ENCODE data around the gene DKKL1. TPM values are rescaled to one million over a fixed set of nuclear protein-coding genes. Genes with fewer than 3 reads are reported as not detected.
A peak's percentile ranks its signal among the peaks of the same experiment; 100 is the strongest.
"Not testable (repeated sequence)": the region's sequence is repeated elsewhere in the genome, so short reads cannot be mapped to it uniquely, and the experiment has no call there.

DKKL1 gene
- total and polyA plus RNA-seq, 2 experiments from 2014 or later = 2.2 to 6.0 TPM

DNA sequence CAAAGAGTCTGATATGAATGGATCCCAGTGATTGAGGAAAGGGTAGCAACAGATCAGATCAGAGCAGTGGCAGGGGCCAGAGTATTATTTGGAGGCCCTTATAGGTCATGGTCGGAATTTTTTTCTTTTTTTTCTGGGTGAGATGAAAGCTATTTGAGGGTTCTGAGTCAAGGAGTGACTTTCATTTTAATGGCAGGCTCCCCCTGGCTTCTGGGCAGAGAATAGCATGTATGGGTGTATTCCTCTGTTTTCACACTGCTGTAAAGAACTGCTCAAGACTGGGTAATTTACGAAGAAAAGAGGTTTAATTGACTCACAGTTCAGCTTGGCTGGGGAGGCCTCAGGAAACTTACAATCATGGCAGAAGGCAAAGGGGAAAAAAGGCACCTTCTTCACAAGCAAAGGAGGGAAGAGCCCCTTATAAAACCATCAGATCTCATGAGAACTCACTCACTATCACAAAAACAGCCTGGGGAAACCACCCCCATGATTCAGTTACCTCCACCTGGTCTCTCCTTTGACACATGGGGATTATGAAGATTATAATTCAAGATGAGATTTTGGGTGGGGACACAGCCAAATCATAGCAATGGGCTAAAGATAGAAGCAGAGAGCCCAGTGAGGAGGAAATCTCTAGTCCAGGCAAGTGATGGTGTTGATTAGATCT is 35.7 kb upstream of the DKKL1 start:
- no peaks in the 10 kb centered on the region for H3K9me2 ChIP-seq (replicated peaks; ENCODE audit: insufficient read depth)
- no peak overlapping the region for H3K4me3 ChIP-seq
- no peaks in the 10 kb centered on the region for H4K20me1 ChIP-seq (ENCODE audit: insufficient read depth, poor library complexity, severe bottlenecking)
- TF ChIP-seq EZH2 (IDR thresholded peaks at IDR 0.05; ENCODE audit: borderline replicate concordance) = no peak
- TF ChIP-seq, protein P1, sequence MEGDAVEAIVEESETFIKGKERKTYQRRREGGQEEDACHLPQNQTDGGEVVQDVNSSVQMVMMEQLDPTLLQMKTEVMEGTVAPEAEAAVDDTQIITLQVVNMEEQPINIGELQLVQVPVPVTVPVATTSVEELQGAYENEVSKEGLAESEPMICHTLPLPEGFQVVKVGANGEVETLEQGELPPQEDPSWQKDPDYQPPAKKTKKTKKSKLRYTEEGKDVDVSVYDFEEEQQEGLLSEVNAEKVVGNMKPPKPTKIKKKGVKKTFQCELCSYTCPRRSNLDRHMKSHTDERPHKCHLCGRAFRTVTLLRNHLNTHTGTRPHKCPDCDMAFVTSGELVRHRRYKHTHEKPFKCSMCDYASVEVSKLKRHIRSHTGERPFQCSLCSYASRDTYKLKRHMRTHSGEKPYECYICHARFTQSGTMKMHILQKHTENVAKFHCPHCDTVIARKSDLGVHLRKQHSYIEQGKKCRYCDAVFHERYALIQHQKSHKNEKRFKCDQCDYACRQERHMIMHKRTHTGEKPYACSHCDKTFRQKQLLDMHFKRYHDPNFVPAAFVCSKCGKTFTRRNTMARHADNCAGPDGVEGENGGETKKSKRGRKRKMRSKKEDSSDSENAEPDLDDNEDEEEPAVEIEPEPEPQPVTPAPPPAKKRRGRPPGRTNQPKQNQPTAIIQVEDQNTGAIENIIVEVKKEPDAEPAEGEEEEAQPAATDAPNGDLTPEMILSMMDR (IDR thresholded peaks at IDR 0.05; ENCODE audit: poor library complexity) = peak; percentile 28
- no peaks in the 10 kb centered on the region for H3K9me3 ChIP-seq (ENCODE audit: low read depth)
- H3K36me3 ChIP-seq (replicated peaks; ENCODE audit: insufficient read depth, low read depth) = no peaks in the 10 kb centered on the region
- H2AFZ ChIP-seq = no peak overlapping the region
- H3K27me3 ChIP-seq = no peaks in the 10 kb centered on the region
- no peaks in the 10 kb centered on the region for H3K79me2 ChIP-seq
- no peaks in the 10 kb centered on the region for H3K4me1 ChIP-seq (ENCODE audit: insufficient read depth)
- DNase-seq (ENCODE audit: low spot score) = no peak
- WGBS (ENCODE audit: low lambda C conversion rate, missing lambda C conversion rate) = 72% methylated on average over 2 of the region's 2 CpGs
- H3K4me2 ChIP-seq = no peak overlapping the region
- H3K27ac ChIP-seq = no peak overlapping the region

DNA sequence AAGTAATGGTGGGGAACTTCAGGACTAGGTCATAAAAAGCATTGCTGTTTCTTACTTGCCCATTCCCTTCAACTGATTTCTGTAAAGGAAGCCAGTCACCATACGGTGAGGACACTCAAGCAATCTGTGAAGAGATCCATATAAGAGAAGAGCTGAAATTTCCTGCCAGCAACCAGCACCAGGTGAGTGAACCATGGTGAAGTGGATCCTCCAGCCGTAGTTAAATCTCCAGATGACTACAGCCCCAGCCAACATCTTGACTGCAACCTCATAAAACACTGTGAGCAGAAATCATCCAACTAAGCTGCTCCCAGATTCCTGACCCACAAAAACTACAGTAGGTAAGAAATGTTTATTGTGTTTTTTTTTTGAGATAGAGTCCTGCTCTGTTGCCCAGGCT is 34.9 kb upstream of the DKKL1 start:
- Histone ChIP-seq H3K4me2 (no peak overlapping the region), H3K36me3 (replicated peaks; ENCODE audit: insufficient read depth, low read depth) (no peaks in the 10 kb centered on the region), H3K4me1 (ENCODE audit: insufficient read depth) (no peaks in the 10 kb centered on the region), H3K27me3 (no peaks in the 10 kb centered on the region), H3K27ac (no peak overlapping the region), H4K20me1 (ENCODE audit: insufficient read depth, poor library complexity, severe bottlenecking) (no peaks in the 10 kb centered on the region), H2AFZ (no peak overlapping the region), H3K9me3 (ENCODE audit: low read depth) (no peaks in the 10 kb centered on the region), H3K79me2 (no peaks in the 10 kb centered on the region), H3K4me3 (no peak overlapping the region), H3K9me2 (replicated peaks; ENCODE audit: insufficient read depth) (no peaks in the 10 kb centered on the region)
- TF ChIP-seq, protein P1 (IDR thresholded peaks at IDR 0.05; ENCODE audit: poor library complexity) = no peak
- TF ChIP-seq EZH2phosphoT487 (IDR thresholded peaks at IDR 0.05; ENCODE audit: low read depth, severe bottlenecking, unreplicated experiment) = no peak
- no peak for TF ChIP-seq EZH2 (IDR thresholded peaks at IDR 0.05; ENCODE audit: borderline replicate concordance)
- 86% methylated on average over 2 of the region's 2 CpGs for WGBS (ENCODE audit: low lambda C conversion rate, missing lambda C conversion rate)
- no peak for DNase-seq (ENCODE audit: low spot score)

DNA sequence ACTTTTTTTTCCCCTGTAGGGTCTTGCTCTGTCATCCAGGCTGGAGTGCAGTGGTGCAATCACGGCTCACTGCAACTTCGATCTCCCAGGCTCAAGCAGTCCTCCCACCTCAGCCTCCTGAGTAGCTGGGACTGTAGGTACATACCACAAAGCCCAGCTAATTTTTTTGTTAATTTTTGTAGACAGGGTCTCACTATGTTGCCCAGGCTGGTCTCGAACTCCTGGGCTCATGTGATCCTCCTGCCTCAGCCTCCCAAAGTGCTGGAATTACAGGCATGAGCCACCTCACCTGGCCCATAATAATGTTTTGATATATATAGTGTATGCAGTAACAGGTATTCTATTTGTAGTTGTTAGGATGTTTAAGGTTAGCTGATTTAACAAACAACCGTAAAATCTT is 32.5 kb upstream of the DKKL1 start:
- H3K9me3 ChIP-seq (ENCODE audit: low read depth); H3K4me1 ChIP-seq (ENCODE audit: insufficient read depth); H4K20me1 ChIP-seq (ENCODE audit: insufficient read depth, poor library complexity, severe bottlenecking); H3K27me3 ChIP-seq; H3K4me3 ChIP-seq; H3K79me2 ChIP-seq; H3K9me2 ChIP-seq (replicated peaks; ENCODE audit: insufficient read depth); H3K27ac ChIP-seq; H3K36me3 ChIP-seq (replicated peaks; ENCODE audit: insufficient read depth, low read depth); H3K4me2 ChIP-seq; DNase-seq (ENCODE audit: low spot score): not testable (repeated sequence)
- H2AFZ ChIP-seq = peak overlapping the region; percentile 11
- 94% methylated on average over 4 of the region's 4 CpGs for WGBS (ENCODE audit: low lambda C conversion rate, missing lambda C conversion rate)

DNA sequence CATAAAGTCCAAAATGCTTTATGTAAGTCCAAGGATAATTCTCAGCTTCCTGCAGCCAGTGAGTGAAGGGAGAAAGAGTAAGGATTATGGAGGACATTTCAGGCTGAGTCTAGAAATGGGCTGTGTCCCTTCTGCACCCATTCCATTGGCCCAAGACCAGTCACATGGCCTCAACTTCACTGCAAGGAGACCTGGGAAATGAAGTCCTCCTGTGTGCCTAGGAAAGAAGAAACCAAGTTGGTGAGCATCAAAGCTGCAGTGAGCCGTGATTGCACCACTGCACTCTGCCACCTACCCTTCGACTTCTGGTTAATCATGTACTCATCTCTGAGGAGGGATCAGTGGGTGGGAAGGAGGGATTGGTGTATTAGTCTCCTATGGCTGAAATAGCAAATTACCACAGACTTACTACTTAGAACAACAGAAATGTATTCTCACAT is 32.0 kb upstream of the DKKL1 start:
- TF ChIP-seq, protein P1 (IDR thresholded peaks at IDR 0.05; ENCODE audit: poor library complexity) = no peak
- TF ChIP-seq EZH2phosphoT487 (IDR thresholded peaks at IDR 0.05; ENCODE audit: low read depth, severe bottlenecking, unreplicated experiment) (no peak), EZH2 (IDR thresholded peaks at IDR 0.05; ENCODE audit: borderline replicate concordance) (no peak)
- Histone ChIP-seq H3K9me3 (ENCODE audit: low read depth) (no peaks in the 10 kb centered on the region), H3K79me2 (no peaks in the 10 kb centered on the region), H4K20me1 (ENCODE audit: insufficient read depth, poor library complexity, severe bottlenecking) (no peaks in the 10 kb centered on the region), H3K27me3 (no peaks in the 10 kb centered on the region), H2AFZ (peak overlapping the region; percentile 11), H3K4me1 (ENCODE audit: insufficient read depth) (no peaks in the 10 kb centered on the region), H3K27ac (no peak overlapping the region), H3K4me2 (no peak overlapping the region), H3K9me2 (replicated peaks; ENCODE audit: insufficient read depth) (no peaks in the 10 kb centered on the region), H3K4me3 (no peak overlapping the region), H3K36me3 (replicated peaks; ENCODE audit: insufficient read depth, low read depth) (no peaks in the 10 kb centered on the region)
- 40% methylated on average over 2 of the region's 2 CpGs for WGBS (ENCODE audit: low lambda C conversion rate, missing lambda C conversion rate)
- DNase-seq (ENCODE audit: low spot score) = peak; percentile 67

DNA sequence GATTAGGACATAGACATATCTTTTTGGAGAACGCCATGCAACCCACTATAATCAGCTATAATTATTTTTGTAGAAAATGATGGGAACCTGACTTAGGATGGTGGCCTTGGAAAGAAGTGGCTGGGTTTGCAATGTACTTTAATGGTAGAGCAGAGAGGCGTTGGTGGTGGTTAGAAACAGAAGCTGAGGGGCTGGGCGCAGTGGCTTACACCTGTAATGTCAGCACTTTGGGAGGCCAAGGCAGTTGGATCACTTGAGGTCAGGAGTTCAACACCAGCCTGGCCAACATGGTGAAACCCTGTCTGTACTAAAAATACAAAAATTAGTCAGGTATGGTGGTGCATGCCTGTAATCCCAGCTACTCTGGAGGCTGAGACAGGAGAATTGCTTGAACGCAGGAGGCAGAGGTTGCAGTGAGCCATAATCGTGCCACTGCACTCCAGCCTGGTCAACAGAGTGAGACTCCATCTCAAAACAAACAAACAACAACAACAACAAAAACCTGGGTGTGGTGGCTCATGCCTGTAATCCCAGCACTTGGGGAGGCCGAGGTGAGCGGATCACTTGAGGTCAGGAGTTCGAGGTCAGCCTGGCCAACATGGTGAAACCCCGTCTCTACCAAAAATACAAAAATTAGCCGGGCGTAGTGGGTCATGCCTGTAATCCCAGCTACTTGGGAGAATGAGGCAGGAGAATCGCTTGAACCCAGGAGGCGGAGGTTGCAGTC is 30.8 kb upstream of the DKKL1 start:
- not testable (repeated sequence) for H4K20me1 ChIP-seq (ENCODE audit: insufficient read depth, poor library complexity, severe bottlenecking); H3K9me3 ChIP-seq (ENCODE audit: low read depth); H3K4me1 ChIP-seq (ENCODE audit: insufficient read depth); H3K27me3 ChIP-seq; H3K27ac ChIP-seq; H3K9me2 ChIP-seq (replicated peaks; ENCODE audit: insufficient read depth); DNase-seq (ENCODE audit: low spot score); H3K4me2 ChIP-seq; H2AFZ ChIP-seq; H3K79me2 ChIP-seq; H3K36me3 ChIP-seq (replicated peaks; ENCODE audit: insufficient read depth, low read depth); H3K4me3 ChIP-seq
- 95% methylated on average over 13 of the region's 13 CpGs for WGBS (ENCODE audit: low lambda C conversion rate, missing lambda C conversion rate)
